DOHH2 (cell line): ENCODE results near the gene NLK.

Source experiments
- EZH2phosphoT487 ChIP-seq: fragments of 200-600 bp; sonication (generic); IDR thresholded peaks from 2 replicates; pipeline ENCODE4 v1.6.1; 2017; ENCODE audit warnings: borderline replicate concordance, mild to moderate bottlenecking, antibody characterized with exemption, low read length, moderate library complexity, mixed read lengths
- TF ChIP-seq, protein P1 (sequence below): fragments of 200-600 bp; sonication (generic); IDR thresholded peaks from one replicate; pipeline ENCODE4 v1.5.1; 2014; ENCODE audit warnings: antibody characterized with exemption, mild to moderate bottlenecking, low read depth, low read length; ENCODE audit not compliant: poor library complexity, severe bottlenecking

DNA sequence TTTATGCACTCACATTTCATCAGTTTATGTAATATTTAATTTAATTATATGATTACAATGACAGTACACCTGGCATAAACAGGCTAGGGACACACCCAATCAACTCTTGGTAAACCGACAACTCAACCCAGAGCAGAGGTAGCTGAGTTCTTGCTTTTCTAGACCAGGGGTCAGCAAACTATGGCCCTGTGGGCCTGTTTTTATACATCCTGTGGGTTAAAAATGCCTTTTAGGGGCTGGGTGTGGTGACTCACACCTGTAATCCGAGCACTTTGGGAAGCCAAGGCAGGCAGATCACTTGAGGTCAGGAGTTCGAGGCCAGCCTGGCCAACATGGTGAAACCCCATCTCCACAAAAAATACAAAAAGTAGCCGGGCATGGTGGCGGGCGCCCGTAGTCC lies 177.3 kb downstream of the NLK start:
- TF ChIP-seq, protein P1, sequence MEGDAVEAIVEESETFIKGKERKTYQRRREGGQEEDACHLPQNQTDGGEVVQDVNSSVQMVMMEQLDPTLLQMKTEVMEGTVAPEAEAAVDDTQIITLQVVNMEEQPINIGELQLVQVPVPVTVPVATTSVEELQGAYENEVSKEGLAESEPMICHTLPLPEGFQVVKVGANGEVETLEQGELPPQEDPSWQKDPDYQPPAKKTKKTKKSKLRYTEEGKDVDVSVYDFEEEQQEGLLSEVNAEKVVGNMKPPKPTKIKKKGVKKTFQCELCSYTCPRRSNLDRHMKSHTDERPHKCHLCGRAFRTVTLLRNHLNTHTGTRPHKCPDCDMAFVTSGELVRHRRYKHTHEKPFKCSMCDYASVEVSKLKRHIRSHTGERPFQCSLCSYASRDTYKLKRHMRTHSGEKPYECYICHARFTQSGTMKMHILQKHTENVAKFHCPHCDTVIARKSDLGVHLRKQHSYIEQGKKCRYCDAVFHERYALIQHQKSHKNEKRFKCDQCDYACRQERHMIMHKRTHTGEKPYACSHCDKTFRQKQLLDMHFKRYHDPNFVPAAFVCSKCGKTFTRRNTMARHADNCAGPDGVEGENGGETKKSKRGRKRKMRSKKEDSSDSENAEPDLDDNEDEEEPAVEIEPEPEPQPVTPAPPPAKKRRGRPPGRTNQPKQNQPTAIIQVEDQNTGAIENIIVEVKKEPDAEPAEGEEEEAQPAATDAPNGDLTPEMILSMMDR, result no peak
- TF ChIP-seq EZH2phosphoT487, result no peak
